ENCODE results near the gene GNL3.
"Not testable (repeated sequence)": the region's sequence is repeated elsewhere in the genome, so short reads cannot be mapped to it uniquely, and the experiment has no call there.

The GNL3 gene

GRCh38 chr3:52722491-52722890 lies 36.7 kb downstream of the GNL3 start:
- no peak for DNase-seq (ENCODE audit: low read depth, low spot score)
- TF ChIP-seq ZNF274 (IDR thresholded peaks at IDR 0.05; ENCODE audit: low read depth, low read length): no peak
- TF ChIP-seq YY1 (IDR thresholded peaks at IDR 0.05; ENCODE audit: insufficient read depth, insufficient read length): no peak
- no peak for TF ChIP-seq SUZ12 (IDR thresholded peaks at IDR 0.05; ENCODE audit: extremely low read depth, insufficient read depth, insufficient read length)
- peaks cover 12% of the 10 kb centered on the region for H3K36me3 ChIP-seq (ENCODE audit: insufficient read depth, insufficient read length, low read length)
- H3K9me3 ChIP-seq (ENCODE audit: insufficient read depth, low read length): no peaks in the 10 kb centered on the region
- H3K4me3 ChIP-seq (ENCODE audit: insufficient read length, low read depth): no peak overlapping the region
- no peak overlapping the region for H3K9ac ChIP-seq (ENCODE audit: insufficient read length, low read depth)
- no peaks in the 10 kb centered on the region for H3K27me3 ChIP-seq (ENCODE audit: insufficient read depth, insufficient read length)
- no peaks in the 10 kb centered on the region for H3K4me1 ChIP-seq (ENCODE audit: insufficient read depth, insufficient read length)

GRCh38 chr3:52723935-52724334 lies 38.1 kb downstream of the GNL3 start:
- Histone ChIP-seq H3K4me3 (ENCODE audit: insufficient read length, low read depth) (no peak overlapping the region), H3K36me3 (ENCODE audit: insufficient read depth, insufficient read length, low read length) (peaks cover 8% of the 10 kb centered on the region), H3K9me3 (ENCODE audit: insufficient read depth, low read length) (no peaks in the 10 kb centered on the region), H3K27me3 (ENCODE audit: insufficient read depth, insufficient read length) (no peaks in the 10 kb centered on the region), H3K9ac (ENCODE audit: insufficient read length, low read depth) (no peak overlapping the region), H3K4me1 (ENCODE audit: insufficient read depth, insufficient read length) (no peaks in the 10 kb centered on the region)
- TF ChIP-seq SUZ12 (IDR thresholded peaks at IDR 0.05; ENCODE audit: extremely low read depth, insufficient read depth, insufficient read length) (no peak), YY1 (IDR thresholded peaks at IDR 0.05; ENCODE audit: insufficient read depth, insufficient read length) (no peak), ZNF274 (IDR thresholded peaks at IDR 0.05; ENCODE audit: low read depth, low read length) (no peak)
- DNase-seq (ENCODE audit: low read depth, low spot score): no peak

DNA sequence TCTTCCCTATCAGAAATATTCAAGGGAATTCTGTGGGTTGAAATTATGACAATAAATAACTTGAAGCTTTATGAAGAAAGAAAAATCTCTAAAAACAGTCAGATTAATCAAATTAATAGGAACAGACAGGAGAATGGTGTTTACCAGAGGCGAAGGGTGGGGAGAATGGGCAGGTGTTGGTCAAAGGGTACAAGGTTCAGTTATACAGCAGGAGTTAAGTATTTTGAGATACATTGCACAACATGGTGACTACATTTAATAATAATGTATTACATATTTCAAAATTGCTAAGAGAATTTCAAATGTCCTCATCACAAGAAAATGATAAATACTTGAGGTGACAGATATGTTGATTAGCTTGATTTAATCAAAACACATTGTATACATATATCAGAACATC lies 38.7 kb downstream of the GNL3 start:
- DNase-seq (ENCODE audit: low read depth, low spot score): no peak
- no peak for TF ChIP-seq YY1 (IDR thresholded peaks at IDR 0.05; ENCODE audit: insufficient read depth, insufficient read length)
- no peak for TF ChIP-seq ZNF274 (IDR thresholded peaks at IDR 0.05; ENCODE audit: low read depth, low read length)
- TF ChIP-seq SUZ12 (IDR thresholded peaks at IDR 0.05; ENCODE audit: extremely low read depth, insufficient read depth, insufficient read length): no peak
- no peak overlapping the region for H3K9ac ChIP-seq (ENCODE audit: insufficient read length, low read depth)
- no peaks in the 10 kb centered on the region for H3K4me1 ChIP-seq (ENCODE audit: insufficient read depth, insufficient read length)
- peaks cover 8% of the 10 kb centered on the region for H3K36me3 ChIP-seq (ENCODE audit: insufficient read depth, insufficient read length, low read length)
- no peak overlapping the region for H3K4me3 ChIP-seq (ENCODE audit: insufficient read length, low read depth)
- H3K27me3 ChIP-seq (ENCODE audit: insufficient read depth, insufficient read length): no peaks in the 10 kb centered on the region
- H3K9me3 ChIP-seq (ENCODE audit: insufficient read depth, low read length): no peaks in the 10 kb centered on the region

DNA sequence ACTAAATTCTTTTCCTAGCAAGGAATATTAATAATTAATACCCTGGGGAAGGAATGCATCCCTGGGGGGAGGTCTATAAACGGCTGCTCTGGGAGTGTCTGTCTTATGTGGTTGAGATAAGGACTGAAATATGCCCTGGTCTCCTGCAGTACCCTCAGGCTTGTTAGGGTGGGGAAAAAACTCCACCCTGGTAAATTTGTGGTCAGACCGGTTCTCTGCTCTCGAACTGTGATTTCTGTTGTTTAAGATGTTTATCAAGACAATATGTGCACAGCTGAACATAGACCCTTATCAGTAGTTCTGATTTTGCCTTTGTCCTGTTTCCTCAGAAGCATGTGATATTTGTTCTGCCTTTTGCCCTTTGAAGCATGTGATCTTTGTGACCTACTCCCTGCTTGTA lies 42.9 kb downstream of the GNL3 start:
- not testable (repeated sequence) for H3K4me1 ChIP-seq (ENCODE audit: insufficient read depth, insufficient read length); H3K4me3 ChIP-seq (ENCODE audit: insufficient read length, low read depth); H3K27me3 ChIP-seq (ENCODE audit: insufficient read depth, insufficient read length); H3K9ac ChIP-seq (ENCODE audit: insufficient read length, low read depth); DNase-seq (ENCODE audit: low read depth, low spot score)
- Histone ChIP-seq H3K36me3 (ENCODE audit: insufficient read depth, insufficient read length, low read length) (peaks cover 38% of the 10 kb centered on the region), H3K9me3 (ENCODE audit: insufficient read depth, low read length) (peaks cover 23% of the 10 kb centered on the region)

DNA sequence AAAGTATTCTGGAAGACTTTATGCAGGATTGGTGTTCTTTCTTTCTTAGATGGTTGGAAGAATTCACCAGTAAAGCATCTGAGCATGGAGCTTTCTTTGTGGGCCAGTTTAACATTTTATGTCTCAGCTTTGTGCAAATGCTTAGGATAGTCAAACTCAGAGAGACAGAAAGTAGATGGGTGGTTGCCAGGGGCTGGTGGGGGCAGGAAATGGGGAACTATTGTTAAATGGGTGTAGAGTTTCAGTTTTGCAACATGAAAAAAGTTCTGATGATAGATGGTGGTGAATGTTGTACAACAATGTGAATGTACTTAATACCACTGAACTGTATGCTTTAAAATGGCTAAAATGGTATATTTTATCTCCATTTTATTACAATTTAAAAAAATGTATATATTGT lies 44.8 kb downstream of the GNL3 start:
- no peak overlapping the region for H3K4me3 ChIP-seq (ENCODE audit: insufficient read length, low read depth)
- no peak for TF ChIP-seq ZNF274 (IDR thresholded peaks at IDR 0.05; ENCODE audit: low read depth, low read length)
- TF ChIP-seq YY1 (IDR thresholded peaks at IDR 0.05; ENCODE audit: insufficient read depth, insufficient read length): no peak
- no peak for TF ChIP-seq SUZ12 (IDR thresholded peaks at IDR 0.05; ENCODE audit: extremely low read depth, insufficient read depth, insufficient read length)
- no peaks in the 10 kb centered on the region for H3K4me1 ChIP-seq (ENCODE audit: insufficient read depth, insufficient read length)
- no peak for DNase-seq (ENCODE audit: low read depth, low spot score)
- no peak overlapping the region for H3K9ac ChIP-seq (ENCODE audit: insufficient read length, low read depth)
- H3K27me3 ChIP-seq (ENCODE audit: insufficient read depth, insufficient read length): no peaks in the 10 kb centered on the region
- peaks cover 37% of the 10 kb centered on the region for H3K9me3 ChIP-seq (ENCODE audit: insufficient read depth, low read length)
- peaks cover 51% of the 10 kb centered on the region for H3K36me3 ChIP-seq (ENCODE audit: insufficient read depth, insufficient read length, low read length)

GRCh38 chr3:52731590-52731989 lies 45.8 kb downstream of the GNL3 start:
- H3K27me3 ChIP-seq (ENCODE audit: insufficient read depth, insufficient read length): no peaks in the 10 kb centered on the region
- H3K4me1 ChIP-seq (ENCODE audit: insufficient read depth, insufficient read length): no peaks in the 10 kb centered on the region
- TF ChIP-seq ZNF274 (IDR thresholded peaks at IDR 0.05; ENCODE audit: low read depth, low read length) (no peak), SUZ12 (IDR thresholded peaks at IDR 0.05; ENCODE audit: extremely low read depth, insufficient read depth, insufficient read length) (no peak), YY1 (IDR thresholded peaks at IDR 0.05; ENCODE audit: insufficient read depth, insufficient read length) (no peak)
- no peak overlapping the region for H3K4me3 ChIP-seq (ENCODE audit: insufficient read length, low read depth)
- peaks cover 60% of the 10 kb centered on the region for H3K36me3 ChIP-seq (ENCODE audit: insufficient read depth, insufficient read length, low read length)
- DNase-seq (ENCODE audit: low read depth, low spot score): no peak
- H3K9me3 ChIP-seq (ENCODE audit: insufficient read depth, low read length): peaks cover 38% of the 10 kb centered on the region
- H3K9ac ChIP-seq (ENCODE audit: insufficient read length, low read depth): no peak overlapping the region

- H3K9ac ChIP-seq (ENCODE audit: insufficient read length, low read depth): no peak overlapping the region
- no peak overlapping the region for H3K4me3 ChIP-seq (ENCODE audit: insufficient read length, low read depth)
- DNase-seq (ENCODE audit: low read depth, low spot score): no peak
- H3K36me3 ChIP-seq (ENCODE audit: insufficient read depth, insufficient read length, low read length): peaks cover 74% of the 10 kb centered on the region
- TF ChIP-seq YY1 (IDR thresholded peaks at IDR 0.05; ENCODE audit: insufficient read depth, insufficient read length) (no peak), ZNF274 (IDR thresholded peaks at IDR 0.05; ENCODE audit: low read depth, low read length) (peak; percentile 54)
- H3K9me3 ChIP-seq (ENCODE audit: insufficient read depth, low read length): peaks cover 38% of the 10 kb centered on the region
- no peaks in the 10 kb centered on the region for H3K27me3 ChIP-seq (ENCODE audit: insufficient read depth, insufficient read length)
- no peaks in the 10 kb centered on the region for H3K4me1 ChIP-seq (ENCODE audit: insufficient read depth, insufficient read length)
These were observed 47.5 kb downstream of the GNL3 start for GRCh38 chr3:52733256-52733891.

GRCh38 chr3:52739730-52740129 lies 53.9 kb downstream of the GNL3 start:
- Histone ChIP-seq H3K4me1 (ENCODE audit: insufficient read depth, insufficient read length) (no peaks in the 10 kb centered on the region), H3K9ac (ENCODE audit: insufficient read length, low read depth) (no peak overlapping the region), H3K4me3 (ENCODE audit: insufficient read length, low read depth) (no peak overlapping the region), H3K36me3 (ENCODE audit: insufficient read depth, insufficient read length, low read length) (peaks cover 88% of the 10 kb centered on the region), H3K27me3 (ENCODE audit: insufficient read depth, insufficient read length) (no peaks in the 10 kb centered on the region), H3K9me3 (ENCODE audit: insufficient read depth, low read length) (peaks cover 9% of the 10 kb centered on the region; the same call in 1 of the 2 replicates)
- DNase-seq (ENCODE audit: low read depth, low spot score): no peak
- no peak for TF ChIP-seq SUZ12 (IDR thresholded peaks at IDR 0.05; ENCODE audit: extremely low read depth, insufficient read depth, insufficient read length)
- no peak for TF ChIP-seq YY1 (IDR thresholded peaks at IDR 0.05; ENCODE audit: insufficient read depth, insufficient read length)
- no peak for TF ChIP-seq ZNF274 (IDR thresholded peaks at IDR 0.05; ENCODE audit: low read depth, low read length)

Measured in NT2/D1 (cell line).